Astrocyte (in vitro differentiated cells and primary cell): ENCODE measurements around the gene AKAP13. TPM values are rescaled to one million over a fixed set of nuclear protein-coding genes. Genes with fewer than 3 reads are reported as not detected.

Experiments
- DNase-seq: peaks from one replicate; pipeline ENCODE4 v3.0.0-alpha.2; 2010; ENCODE audit warnings: low read depth
- FAIRE-seq: peaks from 2 replicates; lab custom pipeline; 2011; peaks lifted over from hg19 to GRCh38; lab: Jason Lieb, UNC
- H2AFZ ChIP-seq: 2 replicates; pipeline ENCODE4 v1.6.0; 2012; ENCODE audit warnings: low read depth, low read length, inconsistent platforms
- H3K27ac ChIP-seq: 2 replicates; pipeline ENCODE4 v1.5.1; 2011; ENCODE audit warnings: low read depth, low read length, inconsistent platforms
- H3K27me3 ChIP-seq: 2 replicates; pipeline ENCODE4 v1.6.0; 2011; ENCODE audit warnings: low read length, inconsistent platforms; ENCODE audit not compliant: insufficient read depth
- H3K36me3 ChIP-seq: 2 replicates; pipeline ENCODE4 v1.5.1; 2011; ENCODE audit warnings: low read length, inconsistent platforms; ENCODE audit not compliant: insufficient read depth
- H3K4me1 ChIP-seq: 2 replicates; pipeline ENCODE4 v1.5.1; 2011; ENCODE audit warnings: low read length, inconsistent platforms; ENCODE audit not compliant: insufficient read depth
- H3K4me2 ChIP-seq: 2 replicates; pipeline ENCODE4 v1.6.0; 2012; ENCODE audit warnings: low read length, inconsistent platforms
- H3K4me3 ChIP-seq: 2 replicates; pipeline ENCODE4 v1.5.1; 2011; ENCODE audit warnings: low read depth, mild to moderate bottlenecking, low read length, inconsistent platforms; ENCODE audit not compliant: insufficient read depth
- H3K79me2 ChIP-seq: 2 replicates; pipeline ENCODE4 v1.6.0; 2012; ENCODE audit warnings: mild to moderate bottlenecking, low read length, inconsistent platforms; ENCODE audit not compliant: insufficient read depth
- H3K9ac ChIP-seq: 2 replicates; pipeline ENCODE4 v1.6.0; 2012; ENCODE audit warnings: mild to moderate bottlenecking, low read length, inconsistent platforms
- H3K9me3 ChIP-seq: 2 replicates; pipeline ENCODE4 v1.5.1; 2012; ENCODE audit warnings: low read depth, mild to moderate bottlenecking, low read length, inconsistent platforms; ENCODE audit not compliant: insufficient read depth
- H4K20me1 ChIP-seq: 2 replicates; pipeline ENCODE4 v1.6.0; 2012; ENCODE audit warnings: low read length, inconsistent platforms; ENCODE audit not compliant: insufficient read depth
- H3K27ac Mint-ChIP-seq: one replicate; pipeline ENCODE4 v1.8.0; 2021; ENCODE audit warnings: mild to moderate bottlenecking, mixed read lengths; ENCODE audit not compliant: unreplicated experiment
- H3K27me3 Mint-ChIP-seq: one replicate; pipeline ENCODE4 v1.8.0; 2021; ENCODE audit warnings: low read depth, mixed read lengths; ENCODE audit not compliant: unreplicated experiment
- H3K36me3 Mint-ChIP-seq: one replicate; pipeline ENCODE4 v1.8.0; 2021; ENCODE audit warnings: low read depth, mixed read lengths; ENCODE audit not compliant: unreplicated experiment
- H3K4me1 Mint-ChIP-seq: one replicate; pipeline ENCODE4 v1.8.0; 2021; ENCODE audit warnings: low read depth, mixed read lengths; ENCODE audit not compliant: unreplicated experiment
- H3K4me3 Mint-ChIP-seq: one replicate; pipeline ENCODE4 v1.8.0; 2021; ENCODE audit warnings: mild to moderate bottlenecking, moderate library complexity, mixed read lengths; ENCODE audit not compliant: unreplicated experiment
- H3K9me3 Mint-ChIP-seq: one replicate; pipeline ENCODE4 v1.8.0; 2021; ENCODE audit warnings: mild to moderate bottlenecking, mixed read lengths; ENCODE audit not compliant: unreplicated experiment
- EZH2 ChIP-seq: IDR thresholded peaks from 2 replicates; pipeline ENCODE4 v1.6.1; 2012; ENCODE audit warnings: mild to moderate bottlenecking, low read length, inconsistent platforms; ENCODE audit not compliant: insufficient read depth
- total RNA-seq: library from RNA; stranded (reverse); gene quantifications from 2 replicates; pipeline ENCODE4 v1.2.1, GENCODE V29; 2021
- TF ChIP-seq, protein P1 (sequence below): IDR thresholded peaks from 2 replicates; pipeline ENCODE4 v1.5.1; 2011; ENCODE audit warnings: low read depth, mild to moderate bottlenecking, inconsistent platforms, low read length, moderate library complexity; ENCODE audit not compliant: insufficient read depth

AKAP13 gene
- total RNA-seq, 1 donor from 2014 or later: 98.2 TPM

DNA sequence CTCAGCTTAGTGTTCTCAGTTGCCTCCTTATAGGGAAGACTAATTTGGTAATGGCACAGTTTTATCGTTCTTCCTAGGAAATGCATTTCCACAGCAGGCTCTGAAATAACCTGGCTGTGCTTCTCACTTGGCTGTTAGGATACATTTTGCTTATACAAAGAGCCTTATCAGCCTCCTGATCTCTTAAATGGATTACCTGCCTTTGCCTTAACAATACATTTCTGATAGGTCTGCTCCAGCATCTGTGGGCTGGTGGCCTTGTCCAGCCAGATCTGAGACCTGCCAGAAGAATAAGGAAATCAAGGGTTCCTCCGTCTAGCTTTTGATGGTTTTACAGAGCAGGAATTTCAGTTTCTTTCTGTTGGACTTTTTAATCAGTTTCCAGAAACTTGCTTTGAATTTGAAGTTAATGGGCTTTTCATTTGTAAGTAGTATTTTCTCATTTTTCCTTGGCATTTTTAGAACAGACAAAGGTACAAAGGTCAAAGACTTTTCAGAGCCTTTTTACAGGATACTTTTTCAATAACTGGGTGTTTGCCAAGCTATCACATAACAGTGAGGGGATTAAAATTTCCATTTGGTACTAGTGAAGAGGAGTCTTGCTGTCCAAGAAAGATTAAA lies 116.3 kb downstream of the AKAP13 start:
- Histone ChIP-seq H3K79me2 (peaks cover 73% of the 10 kb centered on the region), H4K20me1 (peaks cover 70% of the 10 kb centered on the region), H3K9me3 (no peaks in the 10 kb centered on the region), H3K36me3 (no peaks in the 10 kb centered on the region), H3K4me3 (no peak overlapping the region), H2AFZ (no peak overlapping the region), H3K9ac (no peak overlapping the region), H3K4me2 (no peak overlapping the region), H3K27ac (no peak overlapping the region), H3K27me3 (no peaks in the 10 kb centered on the region), H3K4me1 (peaks cover 18% of the 10 kb centered on the region)
- no peak for TF ChIP-seq EZH2
- no peaks in the 10 kb centered on the region for H3K36me3 Mint-ChIP-seq
- no peaks in the 10 kb centered on the region for H3K27me3 Mint-ChIP-seq
- no peak for DNase-seq
- no peak for FAIRE-seq
- H3K4me3 Mint-ChIP-seq: no peak overlapping the region
- H3K27ac Mint-ChIP-seq: no peak overlapping the region
- no peaks in the 10 kb centered on the region for H3K9me3 Mint-ChIP-seq
- H3K4me1 Mint-ChIP-seq: peaks cover 54% of the 10 kb centered on the region

DNA sequence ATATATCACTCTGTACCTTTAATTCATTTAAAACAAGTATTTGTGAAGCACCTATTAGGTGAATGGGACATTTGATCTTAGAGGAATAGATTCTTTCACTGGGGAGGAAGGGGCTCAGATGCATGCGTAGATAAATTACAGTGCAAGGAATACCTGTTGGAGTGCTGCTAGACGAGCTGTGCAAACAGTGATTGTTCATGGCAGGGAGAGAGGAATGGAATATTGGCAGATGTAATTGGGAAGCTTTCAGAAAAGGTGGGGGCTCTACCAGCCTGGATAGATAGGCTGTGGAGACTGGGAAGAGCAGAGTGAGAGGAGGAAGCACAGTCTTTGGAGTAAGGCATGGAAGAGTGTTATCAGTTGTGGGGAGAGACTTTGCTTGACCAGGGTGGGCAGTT lies 116.8 kb downstream of the AKAP13 start:
- no peak overlapping the region for H3K4me3 Mint-ChIP-seq

DNA sequence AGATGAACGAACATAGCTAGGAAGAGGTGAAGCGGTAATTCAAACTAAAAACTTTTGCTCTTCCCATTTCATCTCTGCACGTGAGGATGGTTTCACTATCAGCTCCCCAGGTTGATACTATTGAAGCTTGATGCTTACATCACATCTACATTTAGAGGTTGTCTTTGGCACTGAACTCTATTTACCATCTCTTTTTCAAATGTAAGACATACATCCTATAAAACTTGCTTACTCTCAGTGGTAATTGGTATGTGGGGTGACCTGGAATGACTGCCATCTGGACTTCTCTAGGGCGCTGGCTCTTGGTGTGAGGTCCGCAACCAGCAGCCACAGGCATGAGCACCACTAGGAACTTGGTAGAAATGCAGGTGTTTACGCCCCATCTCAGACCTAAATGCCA lies 118.1 kb downstream of the AKAP13 start:
- no peak for FAIRE-seq
- H3K36me3 ChIP-seq: no peaks in the 10 kb centered on the region
- no peak overlapping the region for H3K27ac Mint-ChIP-seq
- H3K4me3 Mint-ChIP-seq: no peak overlapping the region
- H3K27ac ChIP-seq: no peak overlapping the region
- H3K9me3 Mint-ChIP-seq: no peaks in the 10 kb centered on the region
- no peak overlapping the region for H2AFZ ChIP-seq
- H3K79me2 ChIP-seq: peaks cover 81% of the 10 kb centered on the region
- no peak overlapping the region for H3K4me3 ChIP-seq
- H3K4me1 ChIP-seq: peaks cover 18% of the 10 kb centered on the region
- H4K20me1 ChIP-seq: peaks cover 81% of the 10 kb centered on the region
- DNase-seq: no peak
- no peak overlapping the region for H3K4me2 ChIP-seq
- no peaks in the 10 kb centered on the region for H3K27me3 ChIP-seq
- H3K4me1 Mint-ChIP-seq: peaks cover 57% of the 10 kb centered on the region
- TF ChIP-seq EZH2: no peak
- TF ChIP-seq, protein P1, sequence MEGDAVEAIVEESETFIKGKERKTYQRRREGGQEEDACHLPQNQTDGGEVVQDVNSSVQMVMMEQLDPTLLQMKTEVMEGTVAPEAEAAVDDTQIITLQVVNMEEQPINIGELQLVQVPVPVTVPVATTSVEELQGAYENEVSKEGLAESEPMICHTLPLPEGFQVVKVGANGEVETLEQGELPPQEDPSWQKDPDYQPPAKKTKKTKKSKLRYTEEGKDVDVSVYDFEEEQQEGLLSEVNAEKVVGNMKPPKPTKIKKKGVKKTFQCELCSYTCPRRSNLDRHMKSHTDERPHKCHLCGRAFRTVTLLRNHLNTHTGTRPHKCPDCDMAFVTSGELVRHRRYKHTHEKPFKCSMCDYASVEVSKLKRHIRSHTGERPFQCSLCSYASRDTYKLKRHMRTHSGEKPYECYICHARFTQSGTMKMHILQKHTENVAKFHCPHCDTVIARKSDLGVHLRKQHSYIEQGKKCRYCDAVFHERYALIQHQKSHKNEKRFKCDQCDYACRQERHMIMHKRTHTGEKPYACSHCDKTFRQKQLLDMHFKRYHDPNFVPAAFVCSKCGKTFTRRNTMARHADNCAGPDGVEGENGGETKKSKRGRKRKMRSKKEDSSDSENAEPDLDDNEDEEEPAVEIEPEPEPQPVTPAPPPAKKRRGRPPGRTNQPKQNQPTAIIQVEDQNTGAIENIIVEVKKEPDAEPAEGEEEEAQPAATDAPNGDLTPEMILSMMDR: no peak
- H3K27me3 Mint-ChIP-seq: no peaks in the 10 kb centered on the region
- H3K9me3 ChIP-seq: no peaks in the 10 kb centered on the region
- no peak overlapping the region for H3K9ac ChIP-seq
- H3K36me3 Mint-ChIP-seq: no peaks in the 10 kb centered on the region

More for the DNA sequence above, 116.8 kb downstream of the AKAP13 start:
- Mint-ChIP-seq H3K27ac (no peak overlapping the region), H3K4me1 (peaks cover 56% of the 10 kb centered on the region), H3K9me3 (no peaks in the 10 kb centered on the region), H3K27me3 (no peaks in the 10 kb centered on the region), H3K36me3 (no peaks in the 10 kb centered on the region)
- DNase-seq (no peak), FAIRE-seq (no peak)
- TF ChIP-seq, protein P1: no peak
- no peak for TF ChIP-seq EZH2
- peaks cover 18% of the 10 kb centered on the region for H3K4me1 ChIP-seq
- H3K79me2 ChIP-seq: peaks cover 75% of the 10 kb centered on the region
- no peak overlapping the region for H3K4me2 ChIP-seq
- H3K9me3 ChIP-seq: no peaks in the 10 kb centered on the region
- H3K9ac ChIP-seq: no peak overlapping the region
- no peak overlapping the region for H3K27ac ChIP-seq
- H2AFZ ChIP-seq: no peak overlapping the region
- peaks cover 73% of the 10 kb centered on the region for H4K20me1 ChIP-seq
- H3K4me3 ChIP-seq: no peak overlapping the region
- no peaks in the 10 kb centered on the region for H3K27me3 ChIP-seq
- H3K36me3 ChIP-seq: no peaks in the 10 kb centered on the region
